ENCODE data around the gene UTP20.

The UTP20 gene

DNA sequence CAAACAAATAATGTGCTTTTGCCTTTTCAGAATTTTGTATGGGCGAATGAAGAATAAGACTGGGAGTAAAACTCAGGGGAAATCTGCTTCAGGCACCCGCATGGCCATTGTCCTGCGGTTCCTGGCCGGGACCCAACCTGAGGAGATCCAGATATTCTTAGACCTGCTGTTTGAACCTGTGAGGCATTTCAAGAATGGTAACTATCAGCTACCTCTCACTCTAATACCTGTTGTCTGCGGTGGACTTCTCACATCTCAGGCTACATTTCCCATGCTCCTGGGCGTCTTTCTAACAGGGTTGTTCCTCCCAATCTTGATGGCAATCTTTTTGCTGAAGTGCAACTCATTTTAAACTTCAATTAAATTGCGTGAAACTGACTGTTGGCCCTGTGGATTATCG is 47.1 kb downstream of the UTP20 start:
- Histone ChIP-seq H3K4me3 (ENCODE audit: low read length) (no peak overlapping the region), H3K27me3 (ENCODE audit: insufficient read depth, low read length) (no peaks in the 10 kb centered on the region), H3K9ac (ENCODE audit: low read depth, low read length) (no peak overlapping the region), H3K36me3 (ENCODE audit: insufficient read depth, low read depth, low read length) (peaks cover 85% of the 10 kb centered on the region), H3K27ac (ENCODE audit: low read length) (no peak overlapping the region), H3K4me1 (ENCODE audit: insufficient read depth, low read length) (no peaks in the 10 kb centered on the region), H3K9me3 (ENCODE audit: insufficient read depth, low read depth, low read length) (no peaks in the 10 kb centered on the region)

DNA sequence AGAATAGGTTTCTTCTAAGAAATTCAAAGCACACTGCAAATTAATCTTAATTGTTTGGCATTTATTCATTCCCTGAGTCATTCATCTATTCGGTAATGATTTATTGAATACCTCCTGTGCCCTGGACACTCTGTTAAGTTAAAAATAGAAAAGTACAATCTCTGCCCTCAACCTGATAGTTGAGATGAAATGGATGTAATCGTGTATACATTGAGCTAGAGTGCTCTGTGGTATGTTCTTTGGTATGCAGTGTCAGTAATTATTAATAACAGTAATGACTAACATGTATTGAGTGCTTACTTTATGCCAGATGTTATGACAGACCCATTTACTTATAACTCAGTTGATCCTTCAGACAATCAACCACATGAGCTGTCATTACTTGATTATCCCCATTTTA is 47.6 kb downstream of the UTP20 start:
- Histone ChIP-seq H3K9me3 (ENCODE audit: insufficient read depth, low read depth, low read length) (no peaks in the 10 kb centered on the region), H3K4me3 (ENCODE audit: low read length) (no peak overlapping the region), H3K9ac (ENCODE audit: low read depth, low read length) (no peak overlapping the region), H3K4me1 (ENCODE audit: insufficient read depth, low read length) (no peaks in the 10 kb centered on the region), H3K36me3 (ENCODE audit: insufficient read depth, low read depth, low read length) (peaks cover 87% of the 10 kb centered on the region), H3K27me3 (ENCODE audit: insufficient read depth, low read length) (no peaks in the 10 kb centered on the region), H3K27ac (ENCODE audit: low read length) (no peak overlapping the region)

DNA sequence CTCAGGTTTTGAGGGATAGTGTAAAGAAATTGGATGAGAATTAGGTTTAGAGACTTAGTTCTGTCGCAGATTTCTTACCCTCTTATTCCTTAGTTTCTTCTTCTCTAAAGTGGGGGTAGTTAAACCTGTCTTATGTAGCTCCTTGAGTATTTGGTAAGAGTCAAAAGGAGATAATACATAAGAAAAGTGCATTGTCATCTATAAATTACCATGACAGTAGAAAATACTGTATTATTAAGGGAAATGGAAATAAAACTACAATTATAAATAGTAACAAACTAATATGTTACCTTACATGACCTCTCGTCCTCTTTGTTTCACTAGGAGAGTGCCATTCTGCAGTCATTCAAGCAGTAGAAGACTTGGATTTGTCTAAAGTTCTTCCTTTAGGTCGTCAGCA is 49.0 kb downstream of the UTP20 start:
- Histone ChIP-seq H3K9me3 (ENCODE audit: insufficient read depth, low read depth, low read length) (no peaks in the 10 kb centered on the region), H3K4me1 (ENCODE audit: insufficient read depth, low read length) (no peaks in the 10 kb centered on the region), H3K36me3 (ENCODE audit: insufficient read depth, low read depth, low read length) (peaks cover 90% of the 10 kb centered on the region), H3K27me3 (ENCODE audit: insufficient read depth, low read length) (no peaks in the 10 kb centered on the region), H3K9ac (ENCODE audit: low read depth, low read length) (no peak overlapping the region), H3K27ac (ENCODE audit: low read length) (no peak overlapping the region), H3K4me3 (ENCODE audit: low read length) (no peak overlapping the region)

- no peaks in the 10 kb centered on the region for H3K27me3 ChIP-seq (ENCODE audit: insufficient read depth, low read length)
- peaks cover 91% of the 10 kb centered on the region for H3K36me3 ChIP-seq (ENCODE audit: insufficient read depth, low read depth, low read length)
- no peaks in the 10 kb centered on the region for H3K9me3 ChIP-seq (ENCODE audit: insufficient read depth, low read depth, low read length)
- no peak overlapping the region for H3K4me3 ChIP-seq (ENCODE audit: low read length)
- no peak overlapping the region for H3K27ac ChIP-seq (ENCODE audit: low read length)
- no peak overlapping the region for H3K9ac ChIP-seq (ENCODE audit: low read depth, low read length)
- peaks cover 3% of the 10 kb centered on the region; the same call in 1 of the 2 replicates for H3K4me1 ChIP-seq (ENCODE audit: insufficient read depth, low read length)
Measured at GRCh38 chr12:101330631-101331030, 50.7 kb downstream of the UTP20 start.

GRCh38 chr12:101336437-101336836 is 56.5 kb downstream of the UTP20 start:
- H3K36me3 ChIP-seq (ENCODE audit: insufficient read depth, low read depth, low read length) = peaks cover 94% of the 10 kb centered on the region

DNA sequence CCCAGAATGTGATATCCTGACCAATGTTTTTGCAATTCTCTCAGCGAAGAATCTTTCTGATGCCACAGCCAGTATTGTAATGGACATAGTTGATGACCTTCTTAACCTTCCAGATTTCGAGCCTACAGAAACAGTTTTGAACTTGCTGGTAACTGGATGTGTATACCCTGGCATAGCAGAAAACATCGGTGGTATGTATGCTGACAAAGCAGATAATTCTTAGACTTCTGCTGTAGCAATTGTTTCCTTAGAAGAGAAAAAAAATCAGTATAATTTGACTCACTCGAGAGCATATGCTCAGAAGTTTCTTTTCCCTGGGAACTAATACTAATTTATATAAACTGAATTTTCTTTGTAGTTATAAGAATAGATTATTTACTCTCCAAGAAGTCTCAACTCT is 58.2 kb downstream of the UTP20 start:
- no peaks in the 10 kb centered on the region for H3K27me3 ChIP-seq (ENCODE audit: insufficient read depth, low read length)
- peaks cover 10% of the 10 kb centered on the region; the same call in 1 of the 2 replicates for H3K4me1 ChIP-seq (ENCODE audit: insufficient read depth, low read length)
- no peak overlapping the region for H3K9ac ChIP-seq (ENCODE audit: low read depth, low read length)
- no peak overlapping the region for H3K27ac ChIP-seq (ENCODE audit: low read length)
- no peak overlapping the region for H3K4me3 ChIP-seq (ENCODE audit: low read length)
- H3K36me3 ChIP-seq (ENCODE audit: insufficient read depth, low read depth, low read length) = peaks cover 95% of the 10 kb centered on the region
- no peaks in the 10 kb centered on the region for H3K9me3 ChIP-seq (ENCODE audit: insufficient read depth, low read depth, low read length)

More at GRCh38 chr12:101336437-101336836, 56.5 kb downstream of the UTP20 start:
- Histone ChIP-seq H3K4me1 (ENCODE audit: insufficient read depth, low read length) (peaks cover 10% of the 10 kb centered on the region; the same call in 1 of the 2 replicates), H3K4me3 (ENCODE audit: low read length) (no peak overlapping the region), H3K27ac (ENCODE audit: low read length) (no peak overlapping the region), H3K9me3 (ENCODE audit: insufficient read depth, low read depth, low read length) (no peaks in the 10 kb centered on the region), H3K27me3 (ENCODE audit: insufficient read depth, low read length) (no peaks in the 10 kb centered on the region), H3K9ac (ENCODE audit: low read depth, low read length) (no peak overlapping the region)

- no peaks in the 10 kb centered on the region for H3K4me1 ChIP-seq (ENCODE audit: insufficient read depth, low read length)
- H3K9me3 ChIP-seq (ENCODE audit: insufficient read depth, low read depth, low read length) = no peaks in the 10 kb centered on the region
- H3K27ac ChIP-seq (ENCODE audit: low read length) = no peak overlapping the region
- H3K27me3 ChIP-seq (ENCODE audit: insufficient read depth, low read length) = no peaks in the 10 kb centered on the region
- no peak overlapping the region for H3K9ac ChIP-seq (ENCODE audit: low read depth, low read length)
- H3K36me3 ChIP-seq (ENCODE audit: insufficient read depth, low read depth, low read length) = peaks cover 94% of the 10 kb centered on the region
- no peak overlapping the region for H3K4me3 ChIP-seq (ENCODE audit: low read length)
Measured at GRCh38 chr12:101343893-101344292, 64.0 kb downstream of the UTP20 start.

GRCh38 chr12:101351682-101352081 is 71.8 kb downstream of the UTP20 start:
- Histone ChIP-seq H3K27me3 (ENCODE audit: insufficient read depth, low read length) (no peaks in the 10 kb centered on the region), H3K9ac (ENCODE audit: low read depth, low read length) (no peak overlapping the region), H3K36me3 (ENCODE audit: insufficient read depth, low read depth, low read length) (peaks cover 94% of the 10 kb centered on the region)

DNA sequence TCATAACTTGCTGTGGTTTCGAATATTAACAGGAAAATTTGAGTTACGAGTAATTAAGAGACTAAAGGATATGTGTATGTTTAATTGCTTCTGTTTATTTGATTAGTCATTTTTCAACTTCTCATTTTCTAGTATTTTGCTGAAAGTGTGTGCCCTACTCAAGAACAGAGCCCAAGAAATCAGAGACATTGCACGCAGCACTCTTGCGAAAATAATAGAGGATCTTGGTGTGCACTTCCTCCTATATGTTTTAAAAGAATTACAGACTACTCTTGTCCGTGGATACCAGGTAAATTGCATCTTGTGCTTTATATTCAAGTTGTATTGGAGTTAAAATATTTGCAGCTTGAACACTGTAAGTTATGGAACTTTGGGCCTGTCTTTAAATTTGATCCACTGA is 76.9 kb downstream of the UTP20 start:
- H3K27ac ChIP-seq (ENCODE audit: low read length) = no peak overlapping the region
- peaks cover 95% of the 10 kb centered on the region for H3K36me3 ChIP-seq (ENCODE audit: insufficient read depth, low read depth, low read length)
- H3K9me3 ChIP-seq (ENCODE audit: insufficient read depth, low read depth, low read length) = no peaks in the 10 kb centered on the region
- H3K4me1 ChIP-seq (ENCODE audit: insufficient read depth, low read length) = no peaks in the 10 kb centered on the region
- H3K4me3 ChIP-seq (ENCODE audit: low read length) = no peak overlapping the region
- H3K27me3 ChIP-seq (ENCODE audit: insufficient read depth, low read length) = no peaks in the 10 kb centered on the region
- H3K9ac ChIP-seq (ENCODE audit: low read depth, low read length) = no peak overlapping the region

More at GRCh38 chr12:101351682-101352081, 71.8 kb downstream of the UTP20 start:
- H3K27ac ChIP-seq (ENCODE audit: low read length) = no peak overlapping the region
- no peaks in the 10 kb centered on the region for H3K9me3 ChIP-seq (ENCODE audit: insufficient read depth, low read depth, low read length)
- no peak overlapping the region for H3K4me3 ChIP-seq (ENCODE audit: low read length)
- no peaks in the 10 kb centered on the region for H3K4me1 ChIP-seq (ENCODE audit: insufficient read depth, low read length)

GRCh38 chr12:101361455-101361854 is 81.5 kb downstream of the UTP20 start:
- Histone ChIP-seq H3K36me3 (ENCODE audit: insufficient read depth, low read depth, low read length) (peaks cover 98% of the 10 kb centered on the region), H3K4me3 (ENCODE audit: low read length) (no peak overlapping the region), H3K27ac (ENCODE audit: low read length) (no peak overlapping the region), H3K9ac (ENCODE audit: low read depth, low read length) (no peak overlapping the region), H3K9me3 (ENCODE audit: insufficient read depth, low read depth, low read length) (no peaks in the 10 kb centered on the region), H3K4me1 (ENCODE audit: insufficient read depth, low read length) (no peaks in the 10 kb centered on the region), H3K27me3 (ENCODE audit: insufficient read depth, low read length) (no peaks in the 10 kb centered on the region)

- Histone ChIP-seq H3K27me3 (ENCODE audit: insufficient read depth, low read length) (no peaks in the 10 kb centered on the region), H3K36me3 (ENCODE audit: insufficient read depth, low read depth, low read length) (peaks cover 98% of the 10 kb centered on the region), H3K9me3 (ENCODE audit: insufficient read depth, low read depth, low read length) (no peaks in the 10 kb centered on the region)
Measured at GRCh38 chr12:101368016-101368415, 88.1 kb downstream of the UTP20 start.

GRCh38 chr12:101372431-101372830 is 92.5 kb downstream of the UTP20 start:
- H3K9ac ChIP-seq (ENCODE audit: low read depth, low read length) = no peak overlapping the region
- H3K27me3 ChIP-seq (ENCODE audit: insufficient read depth, low read length) = no peaks in the 10 kb centered on the region
- H3K36me3 ChIP-seq (ENCODE audit: insufficient read depth, low read depth, low read length) = peaks cover 94% of the 10 kb centered on the region
- no peaks in the 10 kb centered on the region for H3K9me3 ChIP-seq (ENCODE audit: insufficient read depth, low read depth, low read length)
- H3K27ac ChIP-seq (ENCODE audit: low read length) = no peak overlapping the region
- no peak overlapping the region for H3K4me3 ChIP-seq (ENCODE audit: low read length)
- no peaks in the 10 kb centered on the region for H3K4me1 ChIP-seq (ENCODE audit: insufficient read depth, low read length)

More at GRCh38 chr12:101368016-101368415, 88.1 kb downstream of the UTP20 start:
- H3K9ac ChIP-seq (ENCODE audit: low read depth, low read length) = no peak overlapping the region
- no peaks in the 10 kb centered on the region for H3K4me1 ChIP-seq (ENCODE audit: insufficient read depth, low read length)
- no peak overlapping the region for H3K27ac ChIP-seq (ENCODE audit: low read length)
- H3K4me3 ChIP-seq (ENCODE audit: low read length) = no peak overlapping the region

Data from iPS-20b (cell line).